ENCODE measurements around the gene P2RY6. TPM values are rescaled to one million over a fixed set of nuclear protein-coding genes. Genes with fewer than 3 reads are reported as not detected.

Gene P2RY6, protein sequence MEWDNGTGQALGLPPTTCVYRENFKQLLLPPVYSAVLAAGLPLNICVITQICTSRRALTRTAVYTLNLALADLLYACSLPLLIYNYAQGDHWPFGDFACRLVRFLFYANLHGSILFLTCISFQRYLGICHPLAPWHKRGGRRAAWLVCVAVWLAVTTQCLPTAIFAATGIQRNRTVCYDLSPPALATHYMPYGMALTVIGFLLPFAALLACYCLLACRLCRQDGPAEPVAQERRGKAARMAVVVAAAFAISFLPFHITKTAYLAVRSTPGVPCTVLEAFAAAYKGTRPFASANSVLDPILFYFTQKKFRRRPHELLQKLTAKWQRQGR
- 10 to 100 TPM in 1 of 9 donors, 1 to 10 TPM in 7, under 1 TPM in 1; 0.56 to 17.7 (median 2.0) TPM for total RNA-seq
- 1 to 10 TPM; 1.2 to 2.3 TPM for polyA plus RNA-seq
- long read RNA-seq, donor 1, partial matches to known transcripts: 0 of 6 reads
- long read RNA-seq, donor 1, other reads (novel, unspliced or antisense): 2 of 6 reads
- long read RNA-seq, donor 2, partial matches to known transcripts: 0 of 10 reads
- long read RNA-seq, donor 2, other reads (novel, unspliced or antisense): 3 of 10 reads
- long read RNA-seq, donor 3, partial matches to known transcripts: 0 of 2 reads
- long read RNA-seq, donor 3, other reads (novel, unspliced or antisense): 0 of 2 reads

DNA sequence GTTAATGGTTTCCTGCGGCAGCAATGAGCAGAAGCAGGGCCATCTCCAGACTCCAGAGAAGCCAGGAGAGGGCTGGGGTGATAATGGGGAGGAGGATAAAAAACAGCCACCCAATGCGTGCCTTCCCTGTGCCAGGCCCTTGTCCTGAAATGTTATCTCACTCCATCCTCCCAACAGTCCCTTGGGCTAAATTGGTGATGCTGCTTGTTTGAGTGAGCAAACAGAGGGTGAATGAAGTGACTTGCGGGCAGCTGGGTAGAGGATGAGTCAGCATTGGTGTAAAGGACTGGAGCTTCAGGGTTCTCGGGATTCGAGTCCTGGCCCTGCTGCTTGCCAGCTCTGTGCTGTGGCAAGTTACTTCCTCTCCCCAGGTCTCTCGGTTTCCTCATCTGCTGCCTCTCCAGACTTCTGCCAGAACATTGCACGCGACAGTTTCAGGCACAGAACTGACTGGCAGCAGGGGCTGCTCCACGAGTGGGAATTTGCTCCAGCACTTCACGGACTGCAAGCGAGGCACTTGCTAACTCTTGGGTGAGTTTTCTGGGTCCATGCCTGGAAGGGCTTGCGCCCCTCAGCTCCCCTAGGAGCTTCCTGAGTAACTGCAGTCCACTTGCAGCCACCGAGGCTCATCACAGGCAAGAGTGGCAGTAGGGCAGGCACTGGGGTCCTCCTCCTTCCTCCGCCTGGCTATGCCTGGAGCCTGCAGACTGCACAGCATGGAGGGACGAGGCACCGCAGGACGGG lies at the start of gene P2RY6:
Gene P2RY6 (plus strand): TSS at position 403 of the 744 bp plus-strand sequence. CDS start 24,181 bp downstream, outside the sequence.
- Histone ChIP-seq H3K27ac (peak within 1 kb of the TSS in 7 of 12 donors; percentile 4 to 82 (median 33)), H3K27me3 (no peaks in the 10 kb centered on the region), H3K4me1 (peaks cover 0 to 74% (median 24%) of the 10 kb centered on the region in 12 donors), H3K9me3 (no peaks in the 10 kb centered on the region), H3K4me3 (peak within 1 kb of the TSS in 9 of 12 donors; percentile 2 to 57 (median 25)), H3K36me3 (no peaks in the 10 kb centered on the region)
- DNase-seq (peak in 3 of 5 donors; percentile 31 to 53 (median 45)), ATAC-seq (peak; percentile 21 to 68 (median 64))
- no peak for TF ChIP-seq POLR2A (IDR thresholded peaks at IDR 0.05)
- TF ChIP-seq, protein P1, sequence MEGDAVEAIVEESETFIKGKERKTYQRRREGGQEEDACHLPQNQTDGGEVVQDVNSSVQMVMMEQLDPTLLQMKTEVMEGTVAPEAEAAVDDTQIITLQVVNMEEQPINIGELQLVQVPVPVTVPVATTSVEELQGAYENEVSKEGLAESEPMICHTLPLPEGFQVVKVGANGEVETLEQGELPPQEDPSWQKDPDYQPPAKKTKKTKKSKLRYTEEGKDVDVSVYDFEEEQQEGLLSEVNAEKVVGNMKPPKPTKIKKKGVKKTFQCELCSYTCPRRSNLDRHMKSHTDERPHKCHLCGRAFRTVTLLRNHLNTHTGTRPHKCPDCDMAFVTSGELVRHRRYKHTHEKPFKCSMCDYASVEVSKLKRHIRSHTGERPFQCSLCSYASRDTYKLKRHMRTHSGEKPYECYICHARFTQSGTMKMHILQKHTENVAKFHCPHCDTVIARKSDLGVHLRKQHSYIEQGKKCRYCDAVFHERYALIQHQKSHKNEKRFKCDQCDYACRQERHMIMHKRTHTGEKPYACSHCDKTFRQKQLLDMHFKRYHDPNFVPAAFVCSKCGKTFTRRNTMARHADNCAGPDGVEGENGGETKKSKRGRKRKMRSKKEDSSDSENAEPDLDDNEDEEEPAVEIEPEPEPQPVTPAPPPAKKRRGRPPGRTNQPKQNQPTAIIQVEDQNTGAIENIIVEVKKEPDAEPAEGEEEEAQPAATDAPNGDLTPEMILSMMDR (IDR thresholded peaks at IDR 0.05): no peak
- WGBS, 4 donors: 79 to 82% (median 81%) methylated on average over 13 to 17 of the region's 17 CpGs
- intact Hi-C loops (cut with DNase I): loop anchor here in 1 of 10 donors (10.0 kb wide), 1 partner anchor 547 kb away; no protein-coding TSS in a partner anchor

DNA sequence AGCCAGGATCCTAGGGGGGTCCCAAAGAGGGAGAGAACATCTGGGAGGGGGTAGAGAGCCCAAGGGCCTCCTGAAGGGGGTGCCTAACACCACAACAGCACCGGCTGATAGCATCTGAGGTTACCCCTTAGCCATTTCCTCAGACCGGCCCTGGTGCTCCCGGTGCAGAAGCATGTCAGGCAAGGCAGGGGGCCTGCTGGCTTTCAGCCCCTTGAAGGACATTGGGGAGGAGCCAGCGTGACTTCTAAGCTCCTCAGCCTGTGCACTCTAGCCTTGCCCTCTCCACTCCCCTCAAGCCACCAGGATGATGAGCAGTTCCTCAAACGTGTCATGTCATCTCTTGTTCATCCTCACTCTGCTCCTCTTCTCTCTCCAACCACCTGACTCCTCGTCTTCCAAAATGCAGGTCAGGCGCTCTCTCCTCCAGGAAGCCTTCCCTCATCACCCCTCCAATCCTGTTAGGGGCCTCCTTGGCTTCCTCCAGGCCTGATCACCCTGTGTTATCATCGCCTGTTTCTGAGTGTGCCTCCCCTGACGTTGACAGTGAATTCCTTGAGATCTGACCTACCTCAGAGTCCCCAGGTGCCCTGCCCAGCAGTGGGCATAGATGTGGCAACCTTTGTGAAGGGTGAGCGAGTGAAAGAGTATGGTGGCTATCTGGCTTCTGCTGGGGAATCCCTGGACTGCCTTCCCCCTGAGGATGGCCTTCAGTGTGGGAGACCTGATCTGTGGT lies 48.0 kb upstream of the P2RY6 start:
- 76 to 84% (median 78%) methylated on average over 10 of the region's 10 CpGs for WGBS, 4 donors

DNA sequence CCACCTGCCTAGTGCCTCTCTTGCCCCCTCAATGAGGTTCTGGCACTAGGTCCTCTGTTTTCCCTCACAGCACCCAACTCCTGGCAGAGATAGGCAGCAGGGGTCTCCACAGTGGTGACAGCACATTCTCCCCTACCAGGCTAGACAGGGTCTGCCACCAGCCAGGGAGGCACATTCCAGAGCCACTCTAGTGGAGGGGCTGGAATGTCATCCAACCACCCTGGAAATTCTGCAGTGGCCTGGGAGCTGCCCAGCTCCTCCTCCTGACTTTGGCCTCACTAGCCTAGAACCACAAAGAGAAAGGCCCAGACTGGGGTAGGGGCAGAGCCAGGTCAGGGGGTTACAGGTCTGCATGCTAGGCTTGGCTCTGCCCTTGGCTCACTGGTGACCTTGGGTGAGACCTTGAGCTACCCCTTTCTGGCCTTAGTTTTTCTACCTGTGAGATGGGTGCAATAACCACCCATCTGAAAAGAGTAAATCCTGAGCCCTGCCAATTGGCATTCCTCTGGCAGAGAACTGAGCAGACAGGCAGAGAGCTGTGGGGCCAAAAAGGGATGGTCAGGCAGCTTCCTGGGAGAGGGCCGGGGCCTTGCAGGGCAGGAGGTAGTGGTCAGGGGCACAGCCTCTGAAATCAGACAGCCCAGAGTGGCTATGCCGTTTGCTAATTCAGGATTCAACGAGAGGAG lies 47.0 kb upstream of the P2RY6 start:
- no peaks in the 10 kb centered on the region for H3K9me3 ChIP-seq
- peak in 2 of 5 donors; percentile 1 to 18 for DNase-seq
- intact Hi-C loops (cut with DNase I): no loop called here
- H3K4me1 ChIP-seq: peaks cover 0 to 47% (median 10%) of the 10 kb centered on the region in 12 donors
- WGBS, 4 donors: 48 to 60% (median 52%) methylated on average over 3 of the region's 3 CpGs
- H3K27me3 ChIP-seq: no peaks in the 10 kb centered on the region
- H3K27ac ChIP-seq: no peak overlapping the region
- ATAC-seq: no peak
- peaks cover 0 to 1% (median 0%) of the 10 kb centered on the region in 9 donors for H3K36me3 ChIP-seq
- no peak overlapping the region for H3K4me3 ChIP-seq
- TF ChIP-seq, protein P1 (IDR thresholded peaks at IDR 0.05): no peak
- TF ChIP-seq POLR2A (IDR thresholded peaks at IDR 0.05): no peak

More for the DNA sequence above, 48.0 kb upstream of the P2RY6 start:
- Histone ChIP-seq H3K4me3 (no peak overlapping the region), H3K9me3 (no peaks in the 10 kb centered on the region), H3K27me3 (no peaks in the 10 kb centered on the region), H3K4me1 (peaks cover 0 to 49% (median 10%) of the 10 kb centered on the region in 12 donors), H3K36me3 (no peaks in the 10 kb centered on the region), H3K27ac (no peak overlapping the region)
- peak in 1 of 5 donors; percentile 4 for DNase-seq
- intact Hi-C loops (cut with DNase I): no loop called here
- ATAC-seq: no peak
- TF ChIP-seq POLR2A (IDR thresholded peaks at IDR 0.05): no peak
- TF ChIP-seq, protein P1 (IDR thresholded peaks at IDR 0.05): no peak
